Vagina (tissue), 2 donors: Measurements from ENCODE around the gene SERP1. TPM values are rescaled to one million over a fixed set of nuclear protein-coding genes. Genes with fewer than 3 reads are reported as not detected.

Experiments used
- DNase-seq, 2 donors: peaks; one replicate each; pipeline ENCODE4 v3.0.0-alpha.2; 2017; ENCODE audit errors: extremely low spot score in 2 of 2
- H3K27ac ChIP-seq: fragments of 200-600 bp; sonication (generic); one replicate; pipeline ENCODE4 v1.5.1; 2019
- H3K27me3 ChIP-seq: fragments of 200-600 bp; sonication (generic); one replicate; pipeline ENCODE4 v1.5.1; 2019
- H3K36me3 ChIP-seq, 2 donors: fragments of 200-600 bp; sonication (generic); one replicate each; pipeline ENCODE4 v1.5.1; 2017 to 2019
- H3K4me1 ChIP-seq: fragments of 200-600 bp; sonication (generic); one replicate; pipeline ENCODE4 v1.5.1; 2019
- H3K4me3 ChIP-seq, 2 donors: fragments of 200-600 bp; sonication (generic); 1 replicate in 1 of 2; 2 replicates in 1 of 2; pipeline ENCODE4 v1.5.1; 2016 to 2019
- H3K9me3 ChIP-seq: fragments of 200-600 bp; sonication (generic); one replicate; pipeline ENCODE4 v1.5.1; 2019
- POLR2A ChIP-seq, 2 donors: fragments of 450-650 bp; IDR thresholded peaks; one replicate each; pipeline ENCODE4 v1.6.1; 2017; ENCODE audit warnings: antibody characterized with exemption in 2 of 2, mild to moderate bottlenecking in 2 of 2, moderate library complexity in 2 of 2
- POLR2AphosphoS5 ChIP-seq, 2 donors: sonication (generic); formaldehyde crosslinking; IDR thresholded peaks; one replicate each; pipeline ENCODE4 v1.9.0; 2017; ENCODE audit warnings: antibody characterized with exemption in 2 of 2, mild to moderate bottlenecking in 2 of 2, low read depth in 1 of 2; ENCODE audit not compliant: insufficient read depth in 1 of 2
- intact Hi-C: fragments of 100-400 bp; cut with DNase I; formaldehyde crosslinking; loops from one replicate; pipeline ENCODE4 v1.15.1; 2023
- total RNA-seq: library from RNA; depleted of rRNA; stranded (reverse); fragments of >200 nt; gene quantifications from one replicate; pipeline ENCODE4 v1.2.3, GENCODE V29; 2016
- TF ChIP-seq, protein P1 (sequence below), 3 experiments: fragments of 450-650 bp in 2 of 3; fragments of 200-600 bp in 1 of 3; sonication (generic) in 1 of 3; IDR thresholded peaks; one replicate each; pipeline ENCODE4 v1.5.1; 2017 to 2019; ENCODE audit warnings: antibody characterized with exemption in 3 of 3, mild to moderate bottlenecking in 2 of 3, moderate library complexity in 2 of 3

SERP1 gene
- total RNA-seq, 1 donor from 2014 or later, result 231 TPM

- Histone ChIP-seq H3K36me3 (no peaks in the 10 kb centered on the region), H3K4me3 (no peak overlapping the region), H3K9me3 (no peaks in the 10 kb centered on the region), H3K27ac (no peak overlapping the region), H3K27me3 (no peaks in the 10 kb centered on the region), H3K4me1 (no peaks in the 10 kb centered on the region)
- DNase-seq, result no peak
- intact Hi-C loops, result no loop called here
- TF ChIP-seq POLR2AphosphoS5 (IDR thresholded peaks at IDR 0.05; ENCODE audit: insufficient read depth in 1 of 2, low read depth in 1 of 2), result no peak
- TF ChIP-seq, protein P1, sequence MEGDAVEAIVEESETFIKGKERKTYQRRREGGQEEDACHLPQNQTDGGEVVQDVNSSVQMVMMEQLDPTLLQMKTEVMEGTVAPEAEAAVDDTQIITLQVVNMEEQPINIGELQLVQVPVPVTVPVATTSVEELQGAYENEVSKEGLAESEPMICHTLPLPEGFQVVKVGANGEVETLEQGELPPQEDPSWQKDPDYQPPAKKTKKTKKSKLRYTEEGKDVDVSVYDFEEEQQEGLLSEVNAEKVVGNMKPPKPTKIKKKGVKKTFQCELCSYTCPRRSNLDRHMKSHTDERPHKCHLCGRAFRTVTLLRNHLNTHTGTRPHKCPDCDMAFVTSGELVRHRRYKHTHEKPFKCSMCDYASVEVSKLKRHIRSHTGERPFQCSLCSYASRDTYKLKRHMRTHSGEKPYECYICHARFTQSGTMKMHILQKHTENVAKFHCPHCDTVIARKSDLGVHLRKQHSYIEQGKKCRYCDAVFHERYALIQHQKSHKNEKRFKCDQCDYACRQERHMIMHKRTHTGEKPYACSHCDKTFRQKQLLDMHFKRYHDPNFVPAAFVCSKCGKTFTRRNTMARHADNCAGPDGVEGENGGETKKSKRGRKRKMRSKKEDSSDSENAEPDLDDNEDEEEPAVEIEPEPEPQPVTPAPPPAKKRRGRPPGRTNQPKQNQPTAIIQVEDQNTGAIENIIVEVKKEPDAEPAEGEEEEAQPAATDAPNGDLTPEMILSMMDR (IDR thresholded peaks at IDR 0.05), result no peak
Observed at GRCh38 chr3:150535204-150535603, 11.1 kb downstream of the SERP1 start.

DNA sequence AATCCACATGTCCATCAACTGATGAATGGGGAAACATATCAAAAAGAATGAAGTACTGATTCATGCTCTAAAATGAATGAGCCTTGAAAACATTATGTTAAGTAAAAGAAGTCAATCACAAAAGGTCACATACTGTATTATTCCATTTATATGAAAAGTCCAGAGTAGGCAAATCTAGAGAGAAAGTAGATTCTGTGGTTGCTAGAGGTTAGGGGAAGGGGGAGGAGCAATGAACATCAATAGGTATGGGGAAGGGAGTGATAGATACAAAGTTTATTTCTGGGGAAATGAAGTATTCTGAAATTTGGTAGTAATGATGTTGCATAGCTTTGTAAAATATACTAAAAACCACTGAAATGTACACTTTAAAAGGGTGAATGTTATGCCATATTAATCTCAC is 14.5 kb downstream of the SERP1 start:
- TF ChIP-seq POLR2A (IDR thresholded peaks at IDR 0.05) (no peak), POLR2AphosphoS5 (IDR thresholded peaks at IDR 0.05; ENCODE audit: insufficient read depth in 1 of 2, low read depth in 1 of 2) (no peak)
- TF ChIP-seq, protein P1 (IDR thresholded peaks at IDR 0.05), result no peak
- Histone ChIP-seq H3K4me1 (no peaks in the 10 kb centered on the region), H3K27ac (no peak overlapping the region), H3K27me3 (no peaks in the 10 kb centered on the region), H3K36me3 (no peaks in the 10 kb centered on the region), H3K9me3 (no peaks in the 10 kb centered on the region), H3K4me3 (no peak overlapping the region)
- intact Hi-C loops, result no loop called here
- no peak for DNase-seq

GRCh38 chr3:150528354-150528797 is 17.9 kb downstream of the SERP1 start:
- intact Hi-C loops, result no loop called here
- TF ChIP-seq, protein P1 (IDR thresholded peaks at IDR 0.05), result peak in 1 of 3 experiments; percentile 17
- no peak for TF ChIP-seq POLR2A (IDR thresholded peaks at IDR 0.05)
- TF ChIP-seq POLR2AphosphoS5 (IDR thresholded peaks at IDR 0.05; ENCODE audit: insufficient read depth in 1 of 2, low read depth in 1 of 2), result no peak

GRCh38 chr3:150527464-150528255 is 18.6 kb downstream of the SERP1 start:
- TF ChIP-seq POLR2AphosphoS5 (IDR thresholded peaks at IDR 0.05; ENCODE audit: insufficient read depth in 1 of 2, low read depth in 1 of 2), result no peak
- no peak for TF ChIP-seq POLR2A (IDR thresholded peaks at IDR 0.05)
- TF ChIP-seq, protein P1 (IDR thresholded peaks at IDR 0.05), result no peak
- intact Hi-C loops, result no loop called here
- Histone ChIP-seq H3K4me3 (no peak overlapping the region), H3K9me3 (no peaks in the 10 kb centered on the region), H3K36me3 (no peaks in the 10 kb centered on the region), H3K27ac (no peak overlapping the region), H3K27me3 (no peaks in the 10 kb centered on the region), H3K4me1 (no peaks in the 10 kb centered on the region)
- no peak for DNase-seq

More at GRCh38 chr3:150528354-150528797, 17.9 kb downstream of the SERP1 start:
- H3K4me1 ChIP-seq, result no peaks in the 10 kb centered on the region
- no peaks in the 10 kb centered on the region for H3K36me3 ChIP-seq
- no peaks in the 10 kb centered on the region for H3K9me3 ChIP-seq
- no peaks in the 10 kb centered on the region for H3K27me3 ChIP-seq
- no peak overlapping the region for H3K4me3 ChIP-seq
- no peak overlapping the region for H3K27ac ChIP-seq
- no peak for DNase-seq

DNA sequence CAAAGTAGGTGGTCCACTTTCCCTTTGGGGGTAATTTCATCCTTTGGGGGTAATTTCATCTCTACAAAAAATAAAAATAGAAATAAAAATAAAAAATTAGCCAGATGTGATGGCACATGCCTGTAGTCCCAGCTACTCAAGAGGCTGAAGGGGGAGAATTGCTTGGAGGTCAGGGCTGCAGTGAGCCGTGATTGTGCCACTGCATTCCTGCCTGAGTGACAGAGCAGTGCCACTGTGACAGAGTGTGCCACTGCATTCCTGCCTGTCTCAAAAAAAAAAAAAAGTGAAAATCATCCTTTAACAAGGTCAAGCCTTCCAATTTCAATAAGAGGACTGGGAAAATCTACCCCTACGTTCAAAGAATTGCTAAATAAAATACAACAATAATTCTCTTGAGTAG is 22.8 kb downstream of the SERP1 start:
- H3K4me1 ChIP-seq, result no peaks in the 10 kb centered on the region
- no peaks in the 10 kb centered on the region for H3K9me3 ChIP-seq
- H3K27ac ChIP-seq, result no peak overlapping the region
- intact Hi-C loops, result no loop called here
- no peaks in the 10 kb centered on the region for H3K36me3 ChIP-seq
- DNase-seq, result no peak
- TF ChIP-seq, protein P1 (IDR thresholded peaks at IDR 0.05), result no peak
- TF ChIP-seq POLR2AphosphoS5 (IDR thresholded peaks at IDR 0.05; ENCODE audit: insufficient read depth in 1 of 2, low read depth in 1 of 2) (no peak), POLR2A (IDR thresholded peaks at IDR 0.05) (no peak)
- H3K27me3 ChIP-seq, result no peaks in the 10 kb centered on the region
- H3K4me3 ChIP-seq, result no peak overlapping the region
